GM04504 (cell line): ENCODE measurements around the gene ADGRF3.
A peak's percentile ranks its signal among the peaks of the same experiment; 100 is the strongest.
"Not testable (repeated sequence)": the region's sequence is repeated elsewhere in the genome, so short reads cannot be mapped to it uniquely, and the experiment has no call there.

Source experiments
- DNase-seq: peaks from one replicate; pipeline ENCODE4 v3.0.0-alpha.2; 2012; ENCODE audit warnings: low read depth

The ADGRF3 gene

GRCh38 chr2:26276484-26277227 is 69.9 kb downstream of the ADGRF3 start:
- no peak for DNase-seq

- DNase-seq, result peak; percentile 95
Measured at GRCh38 chr2:26274058-26274613, 72.5 kb downstream of the ADGRF3 start.

- DNase-seq, result no peak
Measured at GRCh38 chr2:26273501-26273900, 73.1 kb downstream of the ADGRF3 start.

DNA sequence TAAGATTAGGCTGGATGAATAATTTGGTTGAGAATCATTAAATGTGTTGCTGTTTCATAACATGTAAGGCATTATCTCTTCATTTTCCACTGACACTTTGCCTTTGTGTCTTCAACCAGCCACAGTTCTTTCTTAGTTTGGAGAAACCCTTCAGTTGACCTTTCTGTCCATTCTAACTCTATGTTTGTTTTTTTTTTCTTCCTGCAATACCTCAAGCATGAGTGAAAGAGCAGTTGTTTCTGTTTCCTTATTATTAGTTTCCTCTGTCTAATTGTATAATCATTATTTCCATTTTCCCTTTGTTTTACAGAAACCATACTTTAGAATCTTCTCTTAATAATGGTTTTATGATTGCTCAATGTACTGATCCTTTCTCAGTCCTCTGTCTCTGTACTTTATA is 76.2 kb downstream of the ADGRF3 start:
- no peak for DNase-seq

DNA sequence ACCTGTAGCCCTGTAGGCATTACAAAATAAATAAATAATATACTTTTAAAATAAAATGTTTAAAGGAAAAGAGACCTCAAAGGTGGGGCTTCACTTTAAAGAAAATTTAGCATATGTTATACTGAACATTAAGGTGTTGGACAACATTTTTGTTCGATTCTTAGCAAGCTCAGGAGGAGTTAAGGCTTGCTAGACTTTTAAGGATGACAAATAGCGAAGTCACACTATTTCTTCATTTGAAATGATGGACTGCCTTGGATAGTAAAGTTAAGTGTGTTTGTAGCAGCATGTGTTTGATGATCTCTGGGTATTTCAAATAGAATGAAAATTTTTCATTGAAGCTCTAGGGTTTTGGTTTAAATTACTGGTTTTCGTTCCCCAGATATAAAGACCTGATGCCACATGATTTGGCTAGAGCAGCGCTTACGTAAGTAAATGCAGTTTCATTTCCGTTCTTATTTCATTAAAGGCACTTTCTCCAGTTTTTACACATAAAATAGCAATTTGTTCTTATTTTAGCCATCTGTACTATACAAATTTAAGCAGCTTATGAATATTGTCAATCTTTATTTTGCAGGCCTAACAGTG is 76.9 kb downstream of the ADGRF3 start:
- DNase-seq, result no peak

GRCh38 chr2:26268670-26269385 is 77.8 kb downstream of the ADGRF3 start:
- DNase-seq, result not testable (repeated sequence)

DNA sequence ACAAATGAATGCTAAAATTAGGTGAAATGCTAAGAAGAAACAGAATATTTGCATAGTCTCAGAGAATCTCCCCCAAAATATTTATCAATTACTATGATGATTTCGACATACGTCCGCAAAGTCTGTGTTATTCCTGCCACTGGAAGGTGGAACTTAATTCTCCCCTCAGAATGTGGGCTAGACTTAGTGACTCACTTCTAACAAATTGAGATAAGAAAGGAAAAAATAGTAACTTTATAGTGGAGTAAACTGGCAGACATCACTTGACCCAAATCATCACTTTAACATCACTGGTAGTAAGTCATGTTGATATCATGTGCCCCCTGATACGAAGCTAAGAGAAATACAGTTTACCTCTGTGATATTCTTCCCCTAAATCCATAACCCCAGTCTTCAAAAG is 78.4 kb downstream of the ADGRF3 start:
- DNase-seq, result no peak

- DNase-seq, result not testable (repeated sequence)
Measured at GRCh38 chr2:26258836-26259235, 87.8 kb downstream of the ADGRF3 start.
